ENCODE measurements around the gene AGMO. TPM values are rescaled to one million over a fixed set of nuclear protein-coding genes. Genes with fewer than 3 reads are reported as not detected.

The AGMO gene
- total RNA-seq, 2 donors from 2014 or later: 0.27 to 13.5 TPM

DNA sequence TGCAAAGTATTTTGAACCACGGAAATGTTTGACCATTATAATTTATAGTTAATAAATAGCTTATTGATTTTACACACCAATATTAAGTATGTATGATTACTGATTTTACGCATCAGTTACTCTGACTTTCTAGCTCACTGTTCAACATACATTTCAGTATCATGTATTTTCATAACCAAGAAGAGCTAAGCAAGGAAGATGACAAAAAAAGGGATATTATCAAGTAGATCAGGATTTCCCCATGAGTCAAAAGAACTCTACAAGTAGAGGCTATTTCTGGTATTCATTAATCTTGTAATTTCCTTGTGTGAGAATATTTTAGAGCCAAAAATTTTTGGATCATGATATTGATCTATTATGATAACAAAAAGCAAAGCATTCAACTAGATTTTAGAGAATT, 131.6 kb downstream of the AGMO start:
- intact Hi-C loops (cut with DNase I): no loop called here
- no peak overlapping the region for H3K4me3 ChIP-seq
- no peaks in the 10 kb centered on the region for H3K4me1 ChIP-seq (replicated peaks)
- TF ChIP-seq POLR2AphosphoS5 (IDR thresholded peaks at IDR 0.05) (no peak), POLR2A (IDR thresholded peaks at IDR 0.05) (no peak)
- TF ChIP-seq, protein P1, sequence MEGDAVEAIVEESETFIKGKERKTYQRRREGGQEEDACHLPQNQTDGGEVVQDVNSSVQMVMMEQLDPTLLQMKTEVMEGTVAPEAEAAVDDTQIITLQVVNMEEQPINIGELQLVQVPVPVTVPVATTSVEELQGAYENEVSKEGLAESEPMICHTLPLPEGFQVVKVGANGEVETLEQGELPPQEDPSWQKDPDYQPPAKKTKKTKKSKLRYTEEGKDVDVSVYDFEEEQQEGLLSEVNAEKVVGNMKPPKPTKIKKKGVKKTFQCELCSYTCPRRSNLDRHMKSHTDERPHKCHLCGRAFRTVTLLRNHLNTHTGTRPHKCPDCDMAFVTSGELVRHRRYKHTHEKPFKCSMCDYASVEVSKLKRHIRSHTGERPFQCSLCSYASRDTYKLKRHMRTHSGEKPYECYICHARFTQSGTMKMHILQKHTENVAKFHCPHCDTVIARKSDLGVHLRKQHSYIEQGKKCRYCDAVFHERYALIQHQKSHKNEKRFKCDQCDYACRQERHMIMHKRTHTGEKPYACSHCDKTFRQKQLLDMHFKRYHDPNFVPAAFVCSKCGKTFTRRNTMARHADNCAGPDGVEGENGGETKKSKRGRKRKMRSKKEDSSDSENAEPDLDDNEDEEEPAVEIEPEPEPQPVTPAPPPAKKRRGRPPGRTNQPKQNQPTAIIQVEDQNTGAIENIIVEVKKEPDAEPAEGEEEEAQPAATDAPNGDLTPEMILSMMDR (IDR thresholded peaks at IDR 0.05): no peak
- no peaks in the 10 kb centered on the region for H3K9me3 ChIP-seq
- 97% methylated on average over 2 of the region's 2 CpGs for WGBS
- DNase-seq (ENCODE audit: low spot score): no peak
- no peaks in the 10 kb centered on the region for H3K36me3 ChIP-seq
- no peaks in the 10 kb centered on the region for H3K27me3 ChIP-seq (replicated peaks; ENCODE audit: insufficient read depth)
- H3K27ac ChIP-seq: no peak overlapping the region

DNA sequence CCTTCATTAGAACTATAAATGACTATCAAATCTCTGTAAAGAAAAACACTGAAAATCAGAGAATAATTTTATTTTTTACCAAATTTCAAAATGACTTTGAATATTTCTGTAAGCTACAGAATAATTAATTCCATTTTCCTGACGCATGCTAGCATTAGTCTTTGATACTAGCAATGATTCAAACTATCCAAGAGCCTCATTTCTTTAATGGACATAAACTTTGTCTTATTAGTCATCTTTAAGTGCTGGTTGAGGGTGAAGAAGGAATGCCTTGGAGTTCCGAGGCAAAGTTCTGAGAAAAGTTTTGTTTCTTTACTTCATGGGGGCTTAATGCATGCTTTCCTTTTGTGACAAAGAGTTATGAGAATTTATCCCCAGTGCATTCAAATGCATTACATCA, 137.3 kb downstream of the AGMO start:
- Histone ChIP-seq H3K36me3 (no peaks in the 10 kb centered on the region), H3K9me3 (no peaks in the 10 kb centered on the region), H3K4me3 (no peak overlapping the region), H3K27me3 (replicated peaks; ENCODE audit: insufficient read depth) (no peaks in the 10 kb centered on the region), H3K27ac (no peak overlapping the region), H3K4me1 (replicated peaks) (no peaks in the 10 kb centered on the region)
- WGBS: 61% methylated on average over 2 of the region's 2 CpGs
- no peak for DNase-seq (ENCODE audit: low spot score)
- intact Hi-C loops (cut with DNase I): no loop called here
- TF ChIP-seq, protein P1 (IDR thresholded peaks at IDR 0.05): no peak
- no peak for TF ChIP-seq POLR2AphosphoS5 (IDR thresholded peaks at IDR 0.05)
- TF ChIP-seq POLR2A (IDR thresholded peaks at IDR 0.05): no peak

DNA sequence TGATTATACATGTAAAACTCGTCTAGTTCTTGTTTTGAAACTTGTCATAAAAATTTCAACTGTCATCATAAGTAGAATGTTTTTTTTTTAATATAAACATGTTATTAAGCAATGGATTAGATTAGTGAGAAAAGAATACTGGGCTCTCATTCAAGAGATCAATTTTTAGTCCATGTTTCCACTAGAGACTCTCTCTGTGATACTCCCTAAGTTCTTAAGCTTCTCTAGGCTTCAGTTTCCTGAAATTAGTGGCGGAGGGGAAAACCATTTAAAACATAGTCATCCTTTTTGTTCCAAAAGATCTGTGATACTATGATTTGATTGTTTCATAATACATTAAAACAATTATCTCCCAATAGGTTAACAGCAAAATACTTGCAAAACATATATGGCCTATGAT, 142.2 kb downstream of the AGMO start:
- TF ChIP-seq POLR2A (IDR thresholded peaks at IDR 0.05) (no peak), POLR2AphosphoS5 (IDR thresholded peaks at IDR 0.05) (no peak)
- TF ChIP-seq, protein P1 (IDR thresholded peaks at IDR 0.05): no peak
- DNase-seq (ENCODE audit: low spot score): no peak
- intact Hi-C loops (cut with DNase I): no loop called here
- Histone ChIP-seq H3K36me3 (no peaks in the 10 kb centered on the region), H3K27me3 (replicated peaks; ENCODE audit: insufficient read depth) (no peaks in the 10 kb centered on the region), H3K4me3 (no peak overlapping the region), H3K27ac (no peak overlapping the region), H3K4me1 (replicated peaks) (no peaks in the 10 kb centered on the region), H3K9me3 (no peaks in the 10 kb centered on the region)
- WGBS: 70% methylated on average over 2 of the region's 2 CpGs

DNA sequence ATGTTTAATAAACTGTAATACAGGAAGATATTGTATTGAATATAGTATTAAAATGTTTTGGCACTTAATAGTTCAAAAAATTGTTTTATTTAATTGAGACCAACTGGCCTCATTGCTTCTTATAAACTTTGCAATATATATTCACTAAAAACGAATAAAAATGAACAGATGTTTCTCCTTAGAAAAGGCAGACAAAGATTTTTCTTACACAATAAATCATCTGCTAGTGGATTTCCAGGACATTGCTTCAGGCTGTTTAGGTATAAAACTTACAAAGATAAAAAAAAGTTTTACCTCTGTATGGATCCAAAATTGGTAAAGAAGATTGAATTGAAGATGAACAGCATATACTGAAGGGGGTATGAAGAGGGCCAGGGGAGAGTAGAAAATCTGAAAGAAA, 143.6 kb downstream of the AGMO start:
- TF ChIP-seq POLR2A (IDR thresholded peaks at IDR 0.05) (no peak), POLR2AphosphoS5 (IDR thresholded peaks at IDR 0.05) (no peak)
- TF ChIP-seq, protein P1 (IDR thresholded peaks at IDR 0.05): no peak
- WGBS: 31% methylated on average over 1 of the region's 1 CpG
- Histone ChIP-seq H3K36me3 (no peaks in the 10 kb centered on the region), H3K4me3 (no peak overlapping the region), H3K9me3 (no peaks in the 10 kb centered on the region), H3K27me3 (replicated peaks; ENCODE audit: insufficient read depth) (no peaks in the 10 kb centered on the region), H3K4me1 (replicated peaks) (no peaks in the 10 kb centered on the region), H3K27ac (no peak overlapping the region)
- intact Hi-C loops (cut with DNase I): no loop called here
- no peak for DNase-seq (ENCODE audit: low spot score)

DNA sequence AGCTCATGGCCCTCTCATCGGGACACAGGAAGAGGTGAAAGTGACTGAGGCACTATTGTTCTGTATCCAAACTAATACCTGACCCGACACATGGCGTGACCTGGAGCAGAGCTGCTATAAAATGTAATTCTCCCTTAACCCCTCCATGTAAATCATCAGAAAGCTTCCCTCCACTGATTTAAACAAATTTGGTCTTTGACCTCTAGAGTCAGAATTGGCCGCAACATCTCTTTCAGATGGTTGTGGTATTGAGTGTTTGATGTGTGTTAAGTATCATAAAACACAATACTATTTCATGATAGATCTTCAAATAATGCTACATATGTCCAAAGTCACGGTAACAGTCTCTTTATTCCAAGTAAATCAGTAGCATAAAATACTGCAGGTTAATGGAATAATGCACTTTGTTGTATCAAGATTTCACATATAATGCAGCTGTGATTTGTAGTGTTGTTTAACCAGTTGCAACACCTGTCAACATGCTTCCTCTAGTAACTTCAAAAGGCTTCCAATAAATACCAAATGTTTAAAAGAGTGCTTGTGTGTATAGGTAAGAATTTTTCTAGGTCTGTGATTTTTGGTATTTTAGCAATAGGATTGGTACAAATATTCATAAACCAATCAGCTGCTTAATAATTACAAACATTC, 144.3 kb downstream of the AGMO start:
- TF ChIP-seq, protein P1 (IDR thresholded peaks at IDR 0.05): no peak
- TF ChIP-seq POLR2A (IDR thresholded peaks at IDR 0.05) (no peak), POLR2AphosphoS5 (IDR thresholded peaks at IDR 0.05) (no peak)
- Histone ChIP-seq H3K4me1 (replicated peaks) (no peaks in the 10 kb centered on the region), H3K4me3 (no peak overlapping the region), H3K9me3 (no peaks in the 10 kb centered on the region), H3K27ac (no peak overlapping the region), H3K27me3 (replicated peaks; ENCODE audit: insufficient read depth) (no peaks in the 10 kb centered on the region), H3K36me3 (no peaks in the 10 kb centered on the region)
- DNase-seq (ENCODE audit: low spot score): no peak
- WGBS: 77% methylated on average over 5 of the region's 5 CpGs
- intact Hi-C loops (cut with DNase I): no loop called here

Measured in prostate gland (tissue), 2 donors.